Nephron (organoid): ENCODE results near the gene PCBP3.

Experiments
- H3K27ac Mint-ChIP-seq, 3 experiments: 2 replicates each; pipeline ENCODE4 v1.8.0; 2020; ENCODE audit warnings: mixed read lengths in 3 of 3, mild to moderate bottlenecking in 2 of 3, moderate library complexity in 1 of 3
- H3K27me3 Mint-ChIP-seq: 2 replicates; pipeline ENCODE4 v1.8.0; 2021; ENCODE audit warnings: low read depth, mild to moderate bottlenecking, moderate library complexity, mixed read lengths
- H3K36me3 Mint-ChIP-seq: 2 replicates; pipeline ENCODE4 v1.8.0; 2020; ENCODE audit warnings: low read depth, mixed read lengths
- H3K4me1 Mint-ChIP-seq: 2 replicates; pipeline ENCODE4 v1.8.0; 2020; ENCODE audit warnings: mixed read lengths
- H3K4me3 Mint-ChIP-seq, 3 experiments: 2 replicates each; pipeline ENCODE4 v1.8.0; 2020; ENCODE audit warnings: mild to moderate bottlenecking in 3 of 3, mixed read lengths in 3 of 3, moderate library complexity in 2 of 3
- H3K9me3 Mint-ChIP-seq: 2 replicates; pipeline ENCODE4 v1.8.0; 2020; ENCODE audit warnings: mixed read lengths
- CTCF ChIP-seq, 3 experiments: fragments of 200-600 bp; sonication (generic); IDR thresholded peaks; one replicate each; pipeline ENCODE4 v1.5.0; 2021; ENCODE audit warnings: antibody characterized with exemption in 3 of 3; ENCODE audit not compliant: unreplicated experiment in 3 of 3

PCBP3 gene

DNA sequence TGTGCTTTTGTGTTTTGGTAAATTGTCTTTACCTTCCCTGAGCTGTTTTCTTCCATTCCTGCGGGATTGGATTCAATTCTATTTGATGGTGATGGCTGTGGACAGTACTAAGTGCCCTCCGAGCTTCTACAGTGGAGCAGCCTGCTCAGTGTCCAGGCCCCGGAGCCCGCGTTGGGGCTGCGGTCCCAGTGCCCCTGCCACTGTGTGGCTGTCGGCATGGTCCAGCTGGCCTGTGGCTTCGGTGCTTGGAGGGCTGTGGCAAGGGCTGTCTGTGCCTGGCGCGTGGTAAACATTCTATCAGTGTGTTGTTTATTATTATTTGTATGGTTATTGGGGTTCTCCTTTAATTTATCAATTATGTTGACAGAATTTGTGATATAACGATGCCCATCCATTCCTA lies 228.9 kb downstream of the PCBP3 start:
- peaks cover 38% of the 10 kb centered on the region for H3K4me1 Mint-ChIP-seq
- no peak for TF ChIP-seq CTCF (IDR thresholded peaks at IDR 0.05; ENCODE audit: unreplicated experiment in 3 of 3)

DNA sequence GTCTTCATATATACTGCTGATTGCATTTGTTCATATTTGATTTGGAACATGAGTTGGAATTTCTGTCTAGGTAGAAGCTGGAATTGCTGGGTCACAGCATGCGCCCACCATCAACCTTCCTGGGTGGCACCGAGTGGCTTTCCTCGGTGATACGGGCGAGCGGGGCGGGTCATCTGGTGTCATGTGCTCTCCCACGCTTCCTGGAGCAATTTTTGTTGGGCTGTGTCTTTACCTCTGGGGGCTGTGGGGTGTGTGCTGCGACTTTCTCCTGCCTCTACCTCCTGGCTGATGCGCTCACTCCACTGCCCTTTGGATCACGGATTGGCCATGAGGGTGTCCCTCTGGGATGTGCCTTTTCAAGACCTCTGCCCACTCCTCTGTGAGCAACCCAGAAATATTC lies 229.4 kb downstream of the PCBP3 start:
- Mint-ChIP-seq H3K4me1 (peaks cover 38% of the 10 kb centered on the region), H3K27me3 (peaks cover 29% of the 10 kb centered on the region), H3K36me3 (no peaks in the 10 kb centered on the region), H3K4me3 (no peak overlapping the region), H3K27ac (peak overlapping the region in 1 of 3 experiments; percentile 3), H3K9me3 (no peaks in the 10 kb centered on the region)
- TF ChIP-seq CTCF (IDR thresholded peaks at IDR 0.05; ENCODE audit: unreplicated experiment in 3 of 3), result no peak

More for the DNA sequence above, 228.9 kb downstream of the PCBP3 start:
- peaks cover 32% of the 10 kb centered on the region for H3K27me3 Mint-ChIP-seq
- no peaks in the 10 kb centered on the region for H3K36me3 Mint-ChIP-seq
- H3K4me3 Mint-ChIP-seq, result no peak overlapping the region
- no peaks in the 10 kb centered on the region for H3K9me3 Mint-ChIP-seq
- peak overlapping the region in 1 of 3 experiments; percentile 3 for H3K27ac Mint-ChIP-seq

DNA sequence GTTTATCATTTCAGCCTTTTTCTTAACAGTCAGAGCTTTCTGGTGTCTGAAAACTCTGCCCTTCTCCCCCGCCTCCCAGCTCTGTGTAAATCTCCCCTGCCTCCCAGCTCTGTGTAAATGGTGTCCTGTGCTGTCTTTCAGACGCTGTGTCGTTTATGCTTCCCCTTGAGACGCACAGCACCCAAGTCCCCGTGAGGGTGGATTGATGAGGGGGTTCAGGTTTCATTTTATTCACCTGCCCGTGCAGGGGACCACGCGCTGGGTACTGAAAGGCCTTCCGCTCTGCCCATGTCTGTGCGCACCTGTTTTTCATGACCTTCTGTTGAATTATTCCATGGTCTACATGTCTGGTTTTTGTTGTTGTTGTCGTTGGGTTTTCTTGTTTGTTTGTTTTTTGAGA lies 229.9 kb downstream of the PCBP3 start:
- Mint-ChIP-seq H3K4me1 (peaks cover 38% of the 10 kb centered on the region), H3K27me3 (peaks cover 31% of the 10 kb centered on the region), H3K27ac (no peak overlapping the region), H3K9me3 (no peaks in the 10 kb centered on the region), H3K36me3 (no peaks in the 10 kb centered on the region), H3K4me3 (no peak overlapping the region)
- TF ChIP-seq CTCF (IDR thresholded peaks at IDR 0.05; ENCODE audit: unreplicated experiment in 3 of 3), result no peak

- H3K9me3 Mint-ChIP-seq, result no peaks in the 10 kb centered on the region
- no peaks in the 10 kb centered on the region for H3K36me3 Mint-ChIP-seq
- peaks cover 38% of the 10 kb centered on the region for H3K4me1 Mint-ChIP-seq
Measured at GRCh38 chr21:45873866-45874265, 230.3 kb downstream of the PCBP3 start.

DNA sequence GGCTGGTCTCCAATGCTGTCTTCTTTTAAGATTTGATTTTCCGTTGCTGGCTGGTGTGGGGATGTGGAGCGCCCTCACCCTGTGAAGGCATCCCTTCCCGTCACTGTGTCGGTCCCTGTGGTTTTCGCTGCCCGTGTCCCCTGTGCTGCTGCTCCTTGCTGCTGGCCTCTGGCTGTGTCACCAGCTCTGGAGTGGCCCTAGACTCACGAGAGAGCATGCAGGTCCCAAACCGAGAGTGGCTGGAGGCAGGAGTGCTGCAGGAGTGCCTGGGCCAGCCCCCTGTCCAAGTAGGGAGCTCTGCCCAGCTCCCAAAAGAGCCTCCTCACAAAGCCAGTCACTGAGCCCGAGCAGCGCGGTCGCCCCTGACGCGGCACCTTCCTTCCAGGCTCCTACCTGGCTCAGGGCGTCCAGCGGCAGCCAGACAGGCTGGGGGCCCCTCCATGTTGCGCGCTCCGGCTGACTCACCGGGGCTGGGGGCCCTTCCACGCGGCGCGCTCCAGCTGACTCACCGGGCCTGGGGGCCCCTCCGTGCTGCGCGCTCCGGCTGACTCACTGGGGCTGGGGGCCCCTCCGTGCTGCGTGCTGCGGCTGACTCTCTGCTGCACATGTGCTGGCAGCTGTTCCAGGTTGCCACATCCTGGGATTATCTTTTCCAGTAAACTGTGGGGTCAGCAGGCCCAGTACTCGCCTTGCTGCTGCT lies 231.3 kb downstream of the PCBP3 start:
- H3K27ac Mint-ChIP-seq, result peak overlapping the region in 1 of 3 experiments; percentile 41

More at GRCh38 chr21:45873866-45874265, 230.3 kb downstream of the PCBP3 start:
- Mint-ChIP-seq H3K27me3 (peaks cover 35% of the 10 kb centered on the region), H3K27ac (no peak overlapping the region), H3K4me3 (no peak overlapping the region)
- no peak for TF ChIP-seq CTCF (IDR thresholded peaks at IDR 0.05; ENCODE audit: unreplicated experiment in 3 of 3)

More for the DNA sequence above, 231.3 kb downstream of the PCBP3 start:
- Mint-ChIP-seq H3K4me1 (peaks cover 45% of the 10 kb centered on the region), H3K4me3 (peak overlapping the region in 1 of 3 experiments; percentile 29), H3K9me3 (no peaks in the 10 kb centered on the region), H3K27me3 (peaks cover 36% of the 10 kb centered on the region), H3K36me3 (no peaks in the 10 kb centered on the region)
- TF ChIP-seq CTCF (IDR thresholded peaks at IDR 0.05; ENCODE audit: unreplicated experiment in 3 of 3), result no peak
